Stimulated activated CD4-positive, alpha-beta T cell treated with anti-CD3 and anti-CD28 coated beads, Interleukin-2, amount 100 ng/mL, for 4 hours (primary cell): ENCODE results near the gene NARS2.
"Not testable (repeated sequence)": the region's sequence is repeated elsewhere in the genome, so short reads cannot be mapped to it uniquely, and the experiment has no call there.

Experiments used
- DNase-seq: peaks from one replicate; pipeline ENCODE4 v3.0.0-alpha.2; 2020; ENCODE audit warnings: low read depth

The NARS2 gene

GRCh38 chr11:78576549-78577097 is 2.0 kb upstream of the NARS2 start:
- DNase-seq = no peak

GRCh38 chr11:78575478-78575877 is 814 bp upstream of the NARS2 start:
- DNase-seq = no peak

GRCh38 chr11:78573681-78574080 is 983 bp downstream of the NARS2 start:
- no peak for DNase-seq

- no peak for DNase-seq
Measured at GRCh38 chr11:78573271-78573670, 1.4 kb downstream of the NARS2 start.

DNA sequence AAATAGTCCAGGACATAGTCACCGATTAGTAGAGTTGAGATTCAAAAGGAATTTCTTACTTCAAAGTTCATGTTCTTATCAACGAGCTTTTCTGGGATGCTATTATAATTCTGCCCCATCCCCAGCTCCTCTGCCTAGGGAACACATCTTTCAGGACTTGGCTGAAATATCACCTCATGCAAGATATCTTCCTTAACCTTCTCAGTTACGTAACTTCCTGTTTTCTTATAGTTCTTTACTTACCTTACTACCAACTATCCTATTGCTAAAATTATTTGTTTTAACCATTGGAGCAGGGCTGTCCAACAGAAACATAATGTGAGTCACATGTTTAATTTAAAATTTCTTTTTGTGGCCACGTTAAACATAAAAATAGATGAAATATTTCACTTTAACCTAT is 2.3 kb downstream of the NARS2 start:
- no peak for DNase-seq

DNA sequence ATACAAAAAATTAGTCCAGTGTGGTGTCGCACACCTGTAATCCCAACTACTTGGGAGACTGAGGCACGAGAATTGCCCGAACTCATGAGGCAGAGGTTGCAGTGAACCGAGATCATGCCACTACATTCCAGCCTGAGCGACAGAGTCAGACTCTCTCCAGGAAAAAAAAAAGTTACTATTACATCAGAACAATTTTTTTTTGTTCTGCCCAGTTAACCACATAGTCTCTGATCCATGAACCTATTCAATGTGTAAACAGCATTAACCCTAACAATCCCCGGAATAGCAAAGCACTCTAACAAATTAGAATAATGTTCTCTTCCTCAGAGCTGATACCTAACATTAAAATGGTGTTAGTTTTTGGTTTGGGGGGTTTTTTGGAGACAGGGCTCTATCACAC is 4.6 kb downstream of the NARS2 start:
- no peak for DNase-seq

DNA sequence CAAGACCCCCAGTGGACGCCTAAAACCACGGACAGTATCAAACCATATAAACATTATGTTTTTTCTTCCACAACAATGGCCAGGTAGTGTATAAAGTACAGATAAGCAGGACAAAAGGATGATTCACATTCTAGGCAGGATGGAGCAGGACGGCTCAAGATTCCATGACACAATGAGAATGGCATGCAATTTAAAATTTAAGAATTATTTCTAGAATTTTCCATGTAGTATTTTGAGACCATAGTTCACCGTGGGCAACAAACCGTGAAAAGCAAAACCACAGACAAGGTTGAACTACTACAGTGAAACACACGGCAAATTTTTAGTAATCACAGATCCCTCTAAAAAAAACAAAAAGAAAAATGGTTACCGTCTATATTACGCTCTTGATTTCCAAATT is 7.5 kb downstream of the NARS2 start:
- DNase-seq = no peak

- DNase-seq = peak; percentile 38
Measured at GRCh38 chr11:78564490-78565467, 9.9 kb downstream of the NARS2 start.

GRCh38 chr11:78564037-78564436 is 10.6 kb downstream of the NARS2 start:
- not testable (repeated sequence) for DNase-seq

- not testable (repeated sequence) for DNase-seq
Measured at GRCh38 chr11:78563090-78563489, 11.6 kb downstream of the NARS2 start.

DNA sequence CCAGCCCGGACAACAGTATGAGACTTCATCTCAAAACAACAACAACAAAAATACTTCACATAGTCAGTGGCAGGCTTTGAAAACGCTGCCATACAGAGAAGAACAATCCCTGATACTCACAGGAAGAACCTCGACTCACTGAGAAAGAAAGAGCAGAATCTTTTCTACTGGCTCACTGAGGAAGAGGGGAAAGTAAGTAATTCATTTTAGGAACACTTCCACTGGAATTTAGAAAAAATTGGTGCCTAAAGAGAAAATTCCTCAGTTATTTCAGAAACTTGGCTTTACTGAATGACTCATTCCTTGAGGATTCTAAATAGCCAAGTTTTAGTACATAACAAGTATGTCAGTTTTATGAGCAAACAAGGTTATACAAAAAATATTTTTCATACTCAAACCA is 12.3 kb downstream of the NARS2 start:
- no peak for DNase-seq

DNA sequence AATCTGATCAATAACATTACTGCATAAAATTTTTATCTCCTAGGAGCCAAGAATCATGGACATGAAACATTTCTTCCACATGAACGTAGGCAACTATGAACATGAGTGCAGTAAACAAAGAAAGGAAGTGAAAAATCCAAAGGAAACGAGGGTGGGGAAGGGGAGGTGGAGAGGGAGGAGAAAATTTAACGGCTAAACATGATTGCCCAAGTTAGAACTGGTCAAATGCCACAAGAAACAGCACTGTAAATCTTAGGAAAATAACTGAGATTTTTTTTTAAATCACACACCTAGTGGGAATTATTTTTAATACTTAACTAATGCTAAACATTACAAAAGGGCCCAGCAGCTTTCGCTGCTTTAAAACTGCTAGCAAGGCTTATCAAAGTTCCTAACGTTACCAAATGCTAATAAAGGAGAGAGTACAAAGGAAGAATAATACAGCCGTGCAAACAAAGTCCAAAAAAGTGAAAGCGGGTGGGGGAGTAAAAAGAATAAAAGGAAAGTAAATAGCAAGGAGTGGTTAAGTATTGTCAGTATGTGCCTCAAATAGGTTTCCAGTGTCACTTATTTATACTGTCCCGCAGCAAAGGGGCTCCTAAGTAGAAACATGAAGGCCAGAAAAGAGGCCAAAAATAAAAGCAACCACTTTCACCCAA is 13.7 kb downstream of the NARS2 start:
- no peak for DNase-seq

- DNase-seq = no peak
Measured at GRCh38 chr11:78560153-78560552, 14.5 kb downstream of the NARS2 start.

DNA sequence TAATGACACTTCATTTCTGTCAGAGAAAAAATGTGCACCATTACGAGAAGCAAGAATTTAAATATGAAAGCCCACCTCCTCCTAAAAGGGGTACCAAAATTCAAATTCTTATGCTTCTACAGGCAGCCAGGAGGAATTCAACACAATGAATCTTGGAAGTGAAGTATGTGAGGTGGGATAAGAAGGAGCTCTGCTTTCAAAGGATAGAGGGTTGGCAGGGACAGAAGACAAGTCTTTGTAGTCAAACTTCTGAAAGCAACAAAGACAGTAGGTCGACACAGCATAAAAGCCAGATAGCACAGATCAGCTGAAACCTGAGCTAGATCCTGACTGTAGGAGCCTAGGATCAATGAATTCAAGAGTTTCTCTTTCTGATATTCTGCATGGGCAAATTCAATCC is 17.4 kb downstream of the NARS2 start:
- no peak for DNase-seq

GRCh38 chr11:78555592-78555991 is 19.1 kb downstream of the NARS2 start:
- no peak for DNase-seq

GRCh38 chr11:78552881-78553280 is 21.8 kb downstream of the NARS2 start:
- no peak for DNase-seq

GRCh38 chr11:78552139-78552538 is 22.5 kb downstream of the NARS2 start:
- not testable (repeated sequence) for DNase-seq

DNA sequence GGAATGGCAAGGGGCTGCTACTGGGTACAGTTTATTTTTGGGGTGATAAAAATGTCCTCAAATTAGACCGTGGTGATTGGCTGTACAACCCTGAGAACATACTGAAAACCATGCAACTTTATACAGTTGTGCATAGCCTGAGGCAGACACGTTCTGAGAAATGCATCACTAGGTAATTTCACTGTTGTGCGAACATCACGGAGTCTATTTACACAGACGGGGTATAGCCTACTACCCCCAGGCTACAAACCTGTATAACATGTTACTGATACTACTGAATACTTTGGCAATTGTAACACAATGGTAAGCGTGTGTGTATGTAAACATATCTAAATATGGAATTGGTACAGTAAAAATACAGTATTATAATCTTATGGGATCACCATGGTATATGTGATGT is 23.6 kb downstream of the NARS2 start:
- DNase-seq = no peak

GRCh38 chr11:78549624-78550409 is 24.8 kb downstream of the NARS2 start:
- no peak for DNase-seq

DNA sequence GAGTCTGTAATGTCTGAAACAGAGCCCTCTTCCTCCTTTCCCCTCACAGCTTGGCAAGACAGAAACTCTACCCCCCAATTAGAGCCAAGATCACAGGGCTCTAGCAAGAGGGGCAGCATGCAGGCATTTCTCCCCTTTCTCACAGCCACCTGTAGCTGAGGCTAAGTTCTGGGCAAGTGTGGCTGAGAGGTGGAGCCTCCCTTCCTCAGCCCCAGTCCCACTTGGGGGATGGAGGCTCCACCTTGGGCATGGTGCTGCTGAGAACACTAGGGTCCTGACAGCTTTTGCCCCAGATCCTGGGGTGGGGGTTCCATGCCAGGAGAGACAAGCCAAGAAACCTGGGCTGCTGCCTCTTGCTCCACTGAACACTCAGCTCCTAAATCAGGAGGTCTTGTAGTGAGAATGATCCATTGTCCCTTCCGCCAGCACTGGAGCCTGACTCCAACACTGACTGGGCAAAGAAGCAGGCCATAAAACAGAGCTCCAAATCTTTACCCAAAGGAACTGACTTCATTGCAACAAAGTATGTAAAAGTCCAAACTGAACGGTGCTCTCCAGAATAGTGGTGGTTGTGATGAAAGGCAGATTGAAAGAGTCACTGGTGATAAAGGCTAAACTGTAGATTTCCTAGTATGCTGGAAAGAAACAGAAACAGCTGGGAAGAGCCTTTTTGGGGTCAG is 25.6 kb downstream of the NARS2 start:
- DNase-seq = no peak

- no peak for DNase-seq
Measured at GRCh38 chr11:78547931-78548705, 26.5 kb downstream of the NARS2 start.
